Ishikawa (cell line): ENCODE data around the gene IL17REL.
A peak's percentile ranks its signal among the peaks of the same experiment; 100 is the strongest.

Experiments used
- CEBPB ChIP-seq: IDR thresholded peaks from 2 replicates; pipeline ENCODE4 v1.6.1; 2012
- CREB1 ChIP-seq: IDR thresholded peaks from 2 replicates; pipeline ENCODE4 v1.6.1; 2012; ENCODE audit warnings: low read depth
- EGR1 ChIP-seq: IDR thresholded peaks from 2 replicates; pipeline ENCODE4 v1.6.1; 2012
- EP300 ChIP-seq: IDR thresholded peaks from 2 replicates; pipeline ENCODE4 v1.6.1; 2012; ENCODE audit warnings: borderline replicate concordance
- FOXM1 ChIP-seq: IDR thresholded peaks from 2 replicates; pipeline ENCODE4 v1.6.1; 2012; ENCODE audit warnings: low read depth, borderline replicate concordance
- MAX ChIP-seq: IDR thresholded peaks from 2 replicates; pipeline ENCODE4 v1.6.1; 2012
- NFIC ChIP-seq: IDR thresholded peaks from 2 replicates; pipeline ENCODE4 v1.6.1; 2012
- RAD21 ChIP-seq: IDR thresholded peaks from 2 replicates; pipeline ENCODE4 v1.6.1; 2012; ENCODE audit warnings: low read depth
- REST ChIP-seq: IDR thresholded peaks from 2 replicates; pipeline ENCODE4 v1.6.1; 2012; ENCODE audit warnings: low read depth, mild to moderate bottlenecking
- TAF1 ChIP-seq: IDR thresholded peaks from 2 replicates; pipeline ENCODE4 v1.6.1; 2012; ENCODE audit warnings: low read depth, mild to moderate bottlenecking
- TCF12 ChIP-seq: IDR thresholded peaks from 2 replicates; pipeline ENCODE4 v1.6.1; 2012; ENCODE audit warnings: low read depth
- TEAD4 ChIP-seq: IDR thresholded peaks from 2 replicates; pipeline ENCODE4 v1.6.1; 2012
- USF1 ChIP-seq: IDR thresholded peaks from 2 replicates; pipeline ENCODE4 v1.6.1; 2012
- YY1 ChIP-seq: IDR thresholded peaks from 2 replicates; pipeline ENCODE4 v1.6.1; 2012; ENCODE audit warnings: low read depth
- ZBTB7A ChIP-seq: IDR thresholded peaks from 2 replicates; pipeline ENCODE4 v1.6.1; 2012; ENCODE audit warnings: low read depth

Gene IL17REL

DNA sequence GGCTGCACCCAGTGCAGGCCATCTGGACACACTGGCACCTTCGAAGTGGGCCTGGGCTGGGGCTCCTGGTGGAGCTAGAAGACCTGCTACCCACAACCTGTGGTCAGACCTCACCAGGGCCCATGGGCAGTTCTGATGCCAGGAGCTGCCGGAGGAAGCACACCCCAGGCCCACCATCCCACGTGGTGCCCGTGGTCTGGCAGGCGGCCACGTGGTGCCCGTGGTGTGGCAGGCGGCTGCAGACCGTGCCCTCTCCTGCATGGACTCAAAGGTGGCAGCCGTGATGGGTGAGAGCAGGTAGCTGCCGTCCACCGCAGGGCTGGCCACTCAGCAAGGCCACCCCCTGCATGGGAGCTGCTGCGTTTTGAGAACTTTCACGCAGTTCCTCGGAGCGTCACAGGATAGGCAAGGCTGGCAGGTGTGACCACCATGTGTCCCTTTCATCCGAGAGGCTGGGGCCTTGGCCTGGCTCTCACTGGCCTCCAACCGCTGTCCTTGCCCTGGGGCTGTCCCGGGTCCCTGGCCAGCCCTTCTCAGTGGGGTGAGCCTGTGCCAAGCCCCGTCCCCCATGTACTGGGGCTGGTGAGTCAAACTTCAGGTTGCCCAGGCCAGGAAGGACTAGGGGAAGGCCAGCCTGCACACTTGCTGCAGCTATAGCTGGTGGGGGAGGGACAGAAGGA, 3.9 kb upstream of the IL17REL start:
- TF ChIP-seq NFIC (no peak), TCF12 (no peak), FOXM1 (no peak), CEBPB (no peak), TEAD4 (no peak), ZBTB7A (no peak)

- TF ChIP-seq RAD21: no peak
- TF ChIP-seq TCF12: no peak
- TF ChIP-seq EP300: no peak
- no peak for TF ChIP-seq MAX
Observed at GRCh38 chr22:50015451-50016307, 3.1 kb upstream of the IL17REL start.

DNA sequence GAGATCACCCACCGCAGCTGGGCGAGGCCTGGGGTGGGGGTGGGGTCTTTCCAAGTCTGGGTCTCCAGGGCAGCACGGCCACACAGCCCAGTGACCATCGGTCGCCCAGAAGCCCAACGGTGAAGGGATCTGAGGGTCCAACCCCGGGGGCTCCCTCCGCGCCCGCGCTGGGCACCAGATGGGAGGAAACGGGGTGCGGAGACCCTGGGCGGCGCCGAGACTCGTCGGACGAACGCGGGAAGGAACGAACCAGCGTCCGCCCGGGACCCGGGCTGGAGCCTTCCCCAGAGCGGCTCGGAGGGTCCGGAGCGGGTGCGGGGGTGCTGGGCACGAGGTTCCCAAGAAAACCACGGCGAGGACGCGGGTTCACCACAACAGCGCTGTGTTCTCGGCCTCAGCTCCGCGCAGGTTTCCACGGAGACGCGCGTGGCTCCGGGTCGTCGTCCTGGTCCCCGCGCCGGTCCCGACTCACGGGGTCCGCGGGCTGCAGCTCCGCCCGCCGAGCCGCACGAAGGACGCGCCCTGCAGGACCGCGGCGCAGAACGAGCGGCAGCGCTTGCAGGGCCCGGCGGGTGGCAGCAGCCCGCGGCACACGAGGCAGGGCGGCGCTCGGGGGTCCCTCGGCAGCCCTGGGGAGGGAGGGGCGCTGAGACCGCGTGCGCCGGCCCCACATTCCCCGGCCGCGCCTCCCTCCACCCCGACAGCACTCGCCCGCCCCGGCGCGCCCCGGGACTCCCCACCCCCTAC, 2.3 kb upstream of the IL17REL start:
- TF ChIP-seq ZBTB7A: peak; percentile 35; the same call in 1 of the 2 replicates
- no peak for TF ChIP-seq CREB1

GRCh38 chr22:50014053-50014501, 1.5 kb upstream of the IL17REL start:
- TF ChIP-seq TCF12 (no peak), ZBTB7A (no peak), YY1 (no peak), FOXM1 (no peak), CREB1 (no peak), CEBPB (no peak), EP300 (no peak), EGR1 (no peak), NFIC (no peak), USF1 (no peak), RAD21 (no peak), MAX (no peak), TAF1 (no peak)

GRCh38 chr22:50011447-50012210, 936 bp downstream of the IL17REL start:
- TF ChIP-seq RAD21 (no peak), REST (no peak)

GRCh38 chr22:50010676-50011446, 1.7 kb downstream of the IL17REL start:
- TF ChIP-seq CEBPB: no peak
- TF ChIP-seq TAF1: no peak
- no peak for TF ChIP-seq ZBTB7A
- no peak for TF ChIP-seq NFIC
- TF ChIP-seq EGR1: no peak
- TF ChIP-seq REST: no peak
- no peak for TF ChIP-seq CREB1
- TF ChIP-seq MAX: no peak
- TF ChIP-seq YY1: no peak
- no peak for TF ChIP-seq FOXM1
- TF ChIP-seq EP300: no peak
- TF ChIP-seq TEAD4: no peak
